Measurements from ENCODE around the gene PLAAT1.

The PLAAT1 gene

GRCh38 chr3:193228206-193228605 is 12.8 kb upstream of the PLAAT1 start:
- no CpG with 5 or more reads among the region's 6 CpGs for WGBS (ENCODE audit: insufficient coverage, insufficient read length)
- H3K27ac ChIP-seq (ENCODE audit: low read length) = no peak overlapping the region
- peaks cover 7% of the 10 kb centered on the region; the same call in 1 of the 2 replicates for H3K4me1 ChIP-seq (ENCODE audit: control insufficient read depth, insufficient read depth, low read length)
- no peak for DNase-seq (ENCODE audit: low read depth, low spot score)
- H3K36me3 ChIP-seq (ENCODE audit: control insufficient read depth, insufficient read depth, low read length) = no peaks in the 10 kb centered on the region
- H3K4me3 ChIP-seq (ENCODE audit: low read length) = no peak overlapping the region
- H3K9me3 ChIP-seq (ENCODE audit: control insufficient read depth, insufficient read depth, low read length) = no peaks in the 10 kb centered on the region
- H3K27me3 ChIP-seq (ENCODE audit: control insufficient read depth, insufficient read depth, low read length) = no peaks in the 10 kb centered on the region

DNA sequence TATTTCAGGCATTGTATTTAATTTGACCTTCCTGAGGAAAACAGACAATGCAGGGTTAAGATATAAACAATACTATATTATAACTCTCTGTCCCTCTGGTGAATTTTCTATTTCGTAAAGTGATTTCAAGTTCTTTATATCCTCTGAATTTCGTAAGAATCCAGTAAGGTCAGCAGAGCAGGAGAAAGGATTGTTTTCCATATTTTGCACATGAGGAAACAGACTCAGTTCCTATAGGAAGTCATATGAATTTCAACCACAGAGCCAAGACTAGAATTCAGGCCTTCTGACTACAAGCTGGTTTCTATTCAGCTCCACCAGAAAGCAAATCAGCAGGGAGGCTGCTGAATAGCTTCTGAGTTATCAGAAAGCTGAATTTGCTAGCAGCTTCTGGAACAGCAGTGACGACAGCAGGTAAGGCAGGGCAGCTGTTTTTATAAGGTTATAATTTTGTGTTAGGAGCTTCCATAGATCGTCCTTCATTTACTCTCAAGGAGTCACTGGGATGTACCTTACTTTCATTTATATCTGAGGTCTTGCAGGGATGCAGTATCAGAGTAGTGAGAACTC is 11.1 kb upstream of the PLAAT1 start:
- Histone ChIP-seq H3K4me3 (ENCODE audit: low read length) (no peak overlapping the region), H3K4me1 (ENCODE audit: control insufficient read depth, insufficient read depth, low read length) (peaks cover 7% of the 10 kb centered on the region; the same call in 1 of the 2 replicates), H3K9me3 (ENCODE audit: control insufficient read depth, insufficient read depth, low read length) (no peaks in the 10 kb centered on the region), H3K27ac (ENCODE audit: low read length) (no peak overlapping the region), H3K36me3 (ENCODE audit: control insufficient read depth, insufficient read depth, low read length) (no peaks in the 10 kb centered on the region), H3K27me3 (ENCODE audit: control insufficient read depth, insufficient read depth, low read length) (no peaks in the 10 kb centered on the region)
- no peak for DNase-seq (ENCODE audit: low read depth, low spot score)
- WGBS (ENCODE audit: insufficient coverage, insufficient read length) = no CpG with 5 or more reads among the region's 4 CpGs

DNA sequence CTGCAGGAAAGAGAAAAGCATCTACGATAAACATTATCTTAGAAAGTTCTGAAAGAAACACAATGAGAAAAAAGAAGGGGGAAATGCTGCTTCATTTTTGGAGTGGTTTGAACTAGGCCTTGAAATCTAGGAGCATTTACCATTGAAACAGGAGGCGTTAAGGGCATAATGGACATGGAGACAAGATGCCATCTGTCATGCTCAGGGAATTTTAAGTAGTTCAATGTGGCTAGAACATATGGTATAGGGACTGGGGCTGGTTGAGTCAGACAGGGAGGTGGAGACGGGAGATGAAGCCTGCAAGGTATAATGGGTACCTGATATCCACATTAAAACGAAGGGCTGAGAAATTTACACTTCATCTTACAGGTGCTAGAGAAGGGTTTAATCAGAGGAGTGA is 10.4 kb upstream of the PLAAT1 start:
- no CpG with 5 or more reads among the region's 4 CpGs for WGBS (ENCODE audit: insufficient coverage, insufficient read length)
- H3K27me3 ChIP-seq (ENCODE audit: control insufficient read depth, insufficient read depth, low read length) = no peaks in the 10 kb centered on the region
- no peak overlapping the region for H3K27ac ChIP-seq (ENCODE audit: low read length)
- H3K9me3 ChIP-seq (ENCODE audit: control insufficient read depth, insufficient read depth, low read length) = no peaks in the 10 kb centered on the region
- H3K4me3 ChIP-seq (ENCODE audit: low read length) = no peak overlapping the region
- DNase-seq (ENCODE audit: low read depth, low spot score) = no peak
- peaks cover 7% of the 10 kb centered on the region; the same call in 1 of the 2 replicates for H3K4me1 ChIP-seq (ENCODE audit: control insufficient read depth, insufficient read depth, low read length)
- no peaks in the 10 kb centered on the region for H3K36me3 ChIP-seq (ENCODE audit: control insufficient read depth, insufficient read depth, low read length)

GRCh38 chr3:193231201-193231600 is 9.8 kb upstream of the PLAAT1 start:
- no peaks in the 10 kb centered on the region for H3K27me3 ChIP-seq (ENCODE audit: control insufficient read depth, insufficient read depth, low read length)
- no peak overlapping the region for H3K4me3 ChIP-seq (ENCODE audit: low read length)
- no peak for DNase-seq (ENCODE audit: low read depth, low spot score)
- H3K9me3 ChIP-seq (ENCODE audit: control insufficient read depth, insufficient read depth, low read length) = no peaks in the 10 kb centered on the region
- WGBS (ENCODE audit: insufficient coverage, insufficient read length) = no CpG with 5 or more reads among the region's 6 CpGs
- no peak overlapping the region for H3K27ac ChIP-seq (ENCODE audit: low read length)
- H3K4me1 ChIP-seq (ENCODE audit: control insufficient read depth, insufficient read depth, low read length) = peaks cover 7% of the 10 kb centered on the region; the same call in 1 of the 2 replicates
- no peaks in the 10 kb centered on the region for H3K36me3 ChIP-seq (ENCODE audit: control insufficient read depth, insufficient read depth, low read length)

DNA sequence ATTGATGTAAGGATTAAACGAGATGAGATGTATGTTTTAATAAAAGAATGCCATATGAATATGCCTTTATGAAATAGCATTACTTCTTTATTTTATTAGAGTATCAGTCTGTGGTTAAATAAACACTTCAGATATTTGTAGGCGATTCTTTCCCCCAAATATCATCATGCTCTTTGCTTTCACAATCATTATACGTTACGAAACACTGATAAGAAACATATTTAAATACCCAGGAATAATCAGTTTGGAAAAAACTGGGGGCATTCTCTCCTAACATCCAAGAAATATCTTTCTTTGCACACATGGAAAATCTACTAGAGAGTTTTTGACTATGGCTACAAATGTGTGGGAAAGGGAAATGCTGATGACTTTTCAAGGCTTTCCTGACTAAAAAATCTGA is 4.4 kb upstream of the PLAAT1 start:
- Histone ChIP-seq H3K36me3 (ENCODE audit: control insufficient read depth, insufficient read depth, low read length) (no peaks in the 10 kb centered on the region), H3K4me1 (ENCODE audit: control insufficient read depth, insufficient read depth, low read length) (peaks cover 2% of the 10 kb centered on the region; the same call in 1 of the 2 replicates), H3K27me3 (ENCODE audit: control insufficient read depth, insufficient read depth, low read length) (no peaks in the 10 kb centered on the region; the same call in 1 of the 2 replicates), H3K27ac (ENCODE audit: low read length) (no peak overlapping the region), H3K9me3 (ENCODE audit: control insufficient read depth, insufficient read depth, low read length) (no peaks in the 10 kb centered on the region), H3K4me3 (ENCODE audit: low read length) (no peak overlapping the region)
- no peak for DNase-seq (ENCODE audit: low read depth, low spot score)
- 100% methylated on average over 1 of the region's 4 CpGs for WGBS (ENCODE audit: insufficient coverage, insufficient read length)

DNA sequence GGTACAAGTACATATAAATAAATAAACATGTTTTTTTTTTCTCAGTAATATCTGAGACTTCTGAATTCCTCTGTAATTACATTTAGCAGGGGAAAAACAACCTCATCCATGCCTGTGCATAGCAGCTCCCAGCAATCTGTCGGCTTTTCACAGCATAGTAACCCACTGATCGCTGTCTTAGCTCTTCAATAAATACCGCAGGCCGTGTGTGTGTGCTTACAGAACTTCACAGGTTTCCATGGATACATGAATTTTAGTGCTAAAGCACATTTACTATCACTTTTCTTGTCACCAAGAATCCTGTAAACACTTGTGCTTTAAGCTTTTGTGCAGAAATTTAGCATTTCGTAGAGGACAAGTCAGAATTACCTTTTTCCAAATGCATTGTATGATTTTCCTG is 4.0 kb upstream of the PLAAT1 start:
- DNase-seq (ENCODE audit: low read depth, low spot score) = no peak
- Histone ChIP-seq H3K4me3 (ENCODE audit: low read length) (no peak overlapping the region), H3K27ac (ENCODE audit: low read length) (no peak overlapping the region), H3K36me3 (ENCODE audit: control insufficient read depth, insufficient read depth, low read length) (no peaks in the 10 kb centered on the region), H3K27me3 (ENCODE audit: control insufficient read depth, insufficient read depth, low read length) (no peaks in the 10 kb centered on the region; the same call in 1 of the 2 replicates), H3K9me3 (ENCODE audit: control insufficient read depth, insufficient read depth, low read length) (no peaks in the 10 kb centered on the region), H3K4me1 (ENCODE audit: control insufficient read depth, insufficient read depth, low read length) (peaks cover 2% of the 10 kb centered on the region; the same call in 1 of the 2 replicates)
- WGBS (ENCODE audit: insufficient coverage, insufficient read length) = no CpG with 5 or more reads among the region's 5 CpGs

- Histone ChIP-seq H3K4me3 (ENCODE audit: low read length) (peak overlapping the region; percentile 27; the same call in 1 of the 2 replicates), H3K27me3 (ENCODE audit: control insufficient read depth, insufficient read depth, low read length) (no peaks in the 10 kb centered on the region; the same call in 1 of the 2 replicates), H3K27ac (ENCODE audit: low read length) (no peak overlapping the region), H3K9me3 (ENCODE audit: control insufficient read depth, insufficient read depth, low read length) (no peaks in the 10 kb centered on the region), H3K4me1 (ENCODE audit: control insufficient read depth, insufficient read depth, low read length) (peaks cover 2% of the 10 kb centered on the region; the same call in 1 of the 2 replicates), H3K36me3 (ENCODE audit: control insufficient read depth, insufficient read depth, low read length) (no peaks in the 10 kb centered on the region)
- whole genome bisulfite sequencing (ENCODE audit: insufficient coverage, insufficient read length) = no CpG with 5 or more reads among the region's 9 CpGs
- DNase-seq (ENCODE audit: low read depth, low spot score) = no peak
Observed at GRCh38 chr3:193240436-193240849, 579 bp upstream of the PLAAT1 start.

- Histone ChIP-seq H3K27ac (ENCODE audit: low read length) (no peak overlapping the region), H3K36me3 (ENCODE audit: control insufficient read depth, insufficient read depth, low read length) (no peaks in the 10 kb centered on the region), H3K9me3 (ENCODE audit: control insufficient read depth, insufficient read depth, low read length) (no peaks in the 10 kb centered on the region; the same call in 1 of the 2 replicates), H3K4me1 (ENCODE audit: control insufficient read depth, insufficient read depth, low read length) (peaks cover 2% of the 10 kb centered on the region; the same call in 1 of the 2 replicates), H3K27me3 (ENCODE audit: control insufficient read depth, insufficient read depth, low read length) (no peaks in the 10 kb centered on the region; the same call in 1 of the 2 replicates), H3K4me3 (ENCODE audit: low read length) (peak overlapping the region; percentile 4; the same call in 1 of the 2 replicates)
- WGBS (ENCODE audit: insufficient coverage, insufficient read length) = 100% methylated on average over 3 of the region's 11 CpGs
- no peak for DNase-seq (ENCODE audit: low read depth, low spot score)
Observed at GRCh38 chr3:193241716-193242115, 694 bp downstream of the PLAAT1 start.

DNA sequence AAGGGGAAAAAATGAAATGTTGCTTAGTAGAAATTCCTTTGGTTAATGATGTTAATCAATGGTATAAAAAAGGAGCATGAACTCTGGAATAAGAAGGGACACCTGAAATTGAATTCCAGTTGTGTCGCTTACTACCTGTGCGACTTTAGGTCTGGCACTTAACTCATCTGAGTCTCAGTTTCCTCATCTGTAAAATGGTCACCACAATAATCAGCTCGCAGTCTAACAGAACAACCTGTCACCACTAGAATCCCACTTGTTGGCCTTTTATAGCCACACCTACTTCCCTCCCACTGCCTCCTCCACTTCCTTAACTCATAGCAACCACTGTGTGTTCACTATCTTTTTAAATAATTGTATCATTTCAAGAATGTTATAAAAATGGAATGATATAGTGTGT is 2.5 kb downstream of the PLAAT1 start:
- H3K27ac ChIP-seq (ENCODE audit: low read length) = no peak overlapping the region
- no CpG with 5 or more reads among the region's 3 CpGs for WGBS (ENCODE audit: insufficient coverage, insufficient read length)

GRCh38 chr3:193248848-193249468 is 7.9 kb downstream of the PLAAT1 start:
- no peak for DNase-seq (ENCODE audit: low read depth, low spot score)
- no peaks in the 10 kb centered on the region for H3K4me1 ChIP-seq (ENCODE audit: control insufficient read depth, insufficient read depth, low read length)
- no peak overlapping the region for H3K4me3 ChIP-seq (ENCODE audit: low read length)
- no peak overlapping the region for H3K27ac ChIP-seq (ENCODE audit: low read length)
- no peaks in the 10 kb centered on the region for H3K36me3 ChIP-seq (ENCODE audit: control insufficient read depth, insufficient read depth, low read length)
- no peaks in the 10 kb centered on the region; the same call in 1 of the 2 replicates for H3K9me3 ChIP-seq (ENCODE audit: control insufficient read depth, insufficient read depth, low read length)
- no peaks in the 10 kb centered on the region for H3K27me3 ChIP-seq (ENCODE audit: control insufficient read depth, insufficient read depth, low read length)
- no CpG with 5 or more reads among the region's 2 CpGs for WGBS (ENCODE audit: insufficient coverage, insufficient read length)

More for the DNA sequence above, 2.5 kb downstream of the PLAAT1 start:
- Histone ChIP-seq H3K27me3 (ENCODE audit: control insufficient read depth, insufficient read depth, low read length) (no peaks in the 10 kb centered on the region; the same call in 1 of the 2 replicates), H3K36me3 (ENCODE audit: control insufficient read depth, insufficient read depth, low read length) (no peaks in the 10 kb centered on the region), H3K4me1 (ENCODE audit: control insufficient read depth, insufficient read depth, low read length) (peaks cover 2% of the 10 kb centered on the region; the same call in 1 of the 2 replicates), H3K9me3 (ENCODE audit: control insufficient read depth, insufficient read depth, low read length) (no peaks in the 10 kb centered on the region; the same call in 1 of the 2 replicates), H3K4me3 (ENCODE audit: low read length) (no peak overlapping the region)
- DNase-seq (ENCODE audit: low read depth, low spot score) = no peak

All from iPS DF 6.9 (cell line).